ENCODE data around the gene FBXL13. TPM values are rescaled to one million over a fixed set of nuclear protein-coding genes. Genes with fewer than 3 reads are reported as not detected.
"Not testable (repeated sequence)": the region's sequence is repeated elsewhere in the genome, so short reads cannot be mapped to it uniquely, and the experiment has no call there.

Gene FBXL13
- total RNA-seq, 1 donor = 1.3 TPM

GRCh38 chr7:102903576-102903975, 171.0 kb downstream of the FBXL13 start:
- DNase-seq (ENCODE audit: low read depth in 2 of 3, low spot score in 2 of 3) = not testable (repeated sequence)

GRCh38 chr7:102902052-102902451, 172.5 kb downstream of the FBXL13 start:
- DNase-seq (ENCODE audit: low read depth in 2 of 3, low spot score in 2 of 3) = not testable (repeated sequence)

- DNase-seq (ENCODE audit: low read depth in 2 of 3, low spot score in 2 of 3) = no peak
Observed at GRCh38 chr7:102898532-102898859, 176.1 kb downstream of the FBXL13 start.

- DNase-seq (ENCODE audit: low read depth in 2 of 3, low spot score in 2 of 3) = peak in 1 of 3 donors; percentile 13
Observed at GRCh38 chr7:102897856-102898531, 176.6 kb downstream of the FBXL13 start.

GRCh38 chr7:102897211-102897631, 177.4 kb downstream of the FBXL13 start:
- no peak for DNase-seq (ENCODE audit: low read depth in 2 of 3, low spot score in 2 of 3)

- no peak for DNase-seq (ENCODE audit: low read depth in 2 of 3, low spot score in 2 of 3)
Observed at GRCh38 chr7:102896585-102896984, 178.0 kb downstream of the FBXL13 start.

- DNase-seq (ENCODE audit: low read depth in 2 of 3, low spot score in 2 of 3) = no peak
Observed at GRCh38 chr7:102895602-102896001, 179.0 kb downstream of the FBXL13 start.

GRCh38 chr7:102892631-102893278, 181.8 kb downstream of the FBXL13 start:
- peak in 1 of 3 donors; percentile 70 for DNase-seq (ENCODE audit: low read depth in 2 of 3, low spot score in 2 of 3)

GRCh38 chr7:102891693-102892261, 182.8 kb downstream of the FBXL13 start:
- no peak for DNase-seq (ENCODE audit: low read depth in 2 of 3, low spot score in 2 of 3)

GRCh38 chr7:102890971-102891692, 183.5 kb downstream of the FBXL13 start:
- no peak for DNase-seq (ENCODE audit: low read depth in 2 of 3, low spot score in 2 of 3)

GRCh38 chr7:102890292-102890970, 184.2 kb downstream of the FBXL13 start:
- DNase-seq (ENCODE audit: low read depth in 2 of 3, low spot score in 2 of 3) = peak in 1 of 3 donors; percentile 20

GRCh38 chr7:102889851-102890250, 184.7 kb downstream of the FBXL13 start:
- no peak for DNase-seq (ENCODE audit: low read depth in 2 of 3, low spot score in 2 of 3)

GRCh38 chr7:102888561-102889233, 185.9 kb downstream of the FBXL13 start:
- DNase-seq (ENCODE audit: low read depth in 2 of 3, low spot score in 2 of 3) = no peak

- peak in 1 of 3 donors; percentile 3 for DNase-seq (ENCODE audit: low read depth in 2 of 3, low spot score in 2 of 3)
Observed at GRCh38 chr7:102883098-102883860, 191.3 kb downstream of the FBXL13 start.

- peak in 2 of 3 donors; percentile 17 to 43 for DNase-seq (ENCODE audit: low read depth in 2 of 3, low spot score in 2 of 3)
Observed at GRCh38 chr7:102875700-102876295, 198.8 kb downstream of the FBXL13 start.

GRCh38 chr7:102874966-102875365, 199.6 kb downstream of the FBXL13 start:
- no peak for DNase-seq (ENCODE audit: low read depth in 2 of 3, low spot score in 2 of 3)

- peak in 2 of 3 donors; percentile 68 to 79 for DNase-seq (ENCODE audit: low read depth in 2 of 3, low spot score in 2 of 3)
Observed at GRCh38 chr7:102874166-102874829, 200.3 kb downstream of the FBXL13 start.

- DNase-seq (ENCODE audit: low read depth in 2 of 3, low spot score in 2 of 3) = peak in 1 of 3 donors; percentile 4
Observed at GRCh38 chr7:102873470-102874165, 201.0 kb downstream of the FBXL13 start.

All from hematopoietic multipotent progenitor cell (in vitro differentiated cells).